Mucosa of descending colon (tissue), 3 donors: ENCODE measurements around the gene LINC01488. TPM values are rescaled to one million over a fixed set of nuclear protein-coding genes. Genes with fewer than 3 reads are reported as not detected.
A peak's percentile ranks its signal among the peaks of the same experiment; 100 is the strongest.

Experiments used
- ATAC-seq: fragments of 200-7000 bp; cut with Tn5 transposase; one replicate; pipeline ENCODE4 v1.9.1; 2020; ENCODE audit warnings: mild to moderate bottlenecking, moderate library complexity
- DNase-seq, 3 donors: peaks; one replicate each; pipeline ENCODE4 v3.0.0-alpha.2; 2020
- H3K36me3 ChIP-seq: fragments of 200-600 bp; one replicate; pipeline ENCODE4 v1.8.0; 2021; ENCODE audit warnings: low read depth, mild to moderate bottlenecking
- H3K4me1 ChIP-seq: fragments of 200-600 bp; one replicate; pipeline ENCODE4 v1.8.0; 2021; ENCODE audit warnings: low read depth, mild to moderate bottlenecking
- H3K4me3 ChIP-seq: fragments of 200-600 bp; one replicate; pipeline ENCODE4 v1.8.0; 2021; ENCODE audit warnings: mild to moderate bottlenecking
- H3K9me3 ChIP-seq: fragments of 200-600 bp; one replicate; pipeline ENCODE4 v1.8.0; 2021; ENCODE audit warnings: mild to moderate bottlenecking
- intact Hi-C, 2 donors: fragments of 100-400 bp; cut with DNase I in 1 of 2; cut with micrococcal nuclease in 1 of 2; formaldehyde crosslinking; loops; one replicate each; pipeline versions ENCODE4 v1.11.0 to v1.11.1; 2022; cut with DNase I, micrococcal nuclease
- total RNA-seq, 3 donors: library from RNA; stranded (reverse); fragmentation: NEBNext Ultra II Directional in 2 of 3; extraction: Animal tissue kit (Norgen Biotek cat#: 25700) in 2 of 3; gene quantifications; one replicate each; pipeline versions ENCODE4 v1.2.1 to v1.2.4, GENCODE V29; 2021 to 2023
- TF ChIP-seq, protein P1 (sequence below): fragments of 200-600 bp; IDR thresholded peaks from one replicate; pipeline ENCODE4 v1.8.0; 2022; ENCODE audit warnings: antibody characterized with exemption, mild to moderate bottlenecking
- donor health status: DM: no; HTN: no; CAD: no; lungs with moderate emphysema.
- donor health status: DM: no; HTN: no; CAD: no.
- donor health status: DM: no; HTN: yes; CAD: no.

The LINC01488 gene
- total RNA-seq, 3 donors from 2014 or later = not detected

DNA sequence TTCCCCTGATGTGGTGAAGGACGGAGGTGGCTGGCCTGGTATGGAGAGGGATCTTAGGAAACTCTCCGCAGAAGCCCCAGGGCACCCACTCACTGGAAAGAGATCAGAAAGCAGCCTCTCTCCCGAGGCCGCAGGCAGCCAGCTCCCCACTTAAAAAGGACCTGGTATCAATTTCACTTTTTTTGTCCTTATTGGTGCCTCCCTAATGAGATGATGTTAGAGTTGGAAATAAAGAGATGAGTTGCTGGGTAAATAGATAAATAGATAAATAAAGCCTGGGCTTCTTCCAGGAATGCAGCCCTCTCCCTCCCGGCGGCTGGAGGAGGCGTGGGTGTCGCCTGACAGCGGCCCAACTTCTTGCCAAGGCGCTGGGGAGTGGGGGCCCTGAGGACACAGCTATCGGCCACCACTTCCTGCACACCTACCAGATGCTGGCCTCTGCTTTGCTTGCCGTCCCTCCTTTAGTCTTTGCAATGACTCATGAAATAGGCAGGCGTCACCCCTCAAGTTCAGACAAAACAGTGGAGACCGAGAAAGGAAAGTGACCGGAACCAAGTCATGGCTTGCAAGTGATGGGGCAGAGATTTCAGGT lies 42.9 kb downstream of the LINC01488 start:
- H3K4me1 ChIP-seq = no peaks in the 10 kb centered on the region
- no peak for DNase-seq
- no peaks in the 10 kb centered on the region for H3K9me3 ChIP-seq
- intact Hi-C loops = no loop called here
- TF ChIP-seq, protein P1, sequence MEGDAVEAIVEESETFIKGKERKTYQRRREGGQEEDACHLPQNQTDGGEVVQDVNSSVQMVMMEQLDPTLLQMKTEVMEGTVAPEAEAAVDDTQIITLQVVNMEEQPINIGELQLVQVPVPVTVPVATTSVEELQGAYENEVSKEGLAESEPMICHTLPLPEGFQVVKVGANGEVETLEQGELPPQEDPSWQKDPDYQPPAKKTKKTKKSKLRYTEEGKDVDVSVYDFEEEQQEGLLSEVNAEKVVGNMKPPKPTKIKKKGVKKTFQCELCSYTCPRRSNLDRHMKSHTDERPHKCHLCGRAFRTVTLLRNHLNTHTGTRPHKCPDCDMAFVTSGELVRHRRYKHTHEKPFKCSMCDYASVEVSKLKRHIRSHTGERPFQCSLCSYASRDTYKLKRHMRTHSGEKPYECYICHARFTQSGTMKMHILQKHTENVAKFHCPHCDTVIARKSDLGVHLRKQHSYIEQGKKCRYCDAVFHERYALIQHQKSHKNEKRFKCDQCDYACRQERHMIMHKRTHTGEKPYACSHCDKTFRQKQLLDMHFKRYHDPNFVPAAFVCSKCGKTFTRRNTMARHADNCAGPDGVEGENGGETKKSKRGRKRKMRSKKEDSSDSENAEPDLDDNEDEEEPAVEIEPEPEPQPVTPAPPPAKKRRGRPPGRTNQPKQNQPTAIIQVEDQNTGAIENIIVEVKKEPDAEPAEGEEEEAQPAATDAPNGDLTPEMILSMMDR = no peak
- ATAC-seq = no peak
- H3K4me3 ChIP-seq = no peak overlapping the region
- H3K36me3 ChIP-seq = no peaks in the 10 kb centered on the region

DNA sequence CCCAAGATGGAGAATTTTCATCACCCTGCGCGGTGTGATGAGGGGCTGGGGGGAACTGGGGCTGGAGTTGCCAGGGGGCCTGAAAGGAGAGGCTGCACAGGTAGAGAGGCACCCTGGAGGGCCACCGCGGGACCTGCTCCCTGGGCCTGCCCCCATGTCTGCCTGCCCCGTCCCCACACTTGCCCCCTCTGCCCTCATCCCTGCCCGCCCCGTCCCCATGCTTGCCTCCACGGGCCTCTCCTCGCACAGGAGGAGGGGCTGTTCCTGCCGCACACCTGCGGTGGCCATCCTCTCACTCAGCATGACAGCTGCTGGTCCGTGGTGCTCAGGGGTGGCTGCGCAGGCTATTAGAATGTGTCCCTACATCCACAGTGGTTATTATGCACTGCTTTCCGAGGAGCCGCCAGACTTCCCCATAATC lies 43.5 kb downstream of the LINC01488 start:
- Histone ChIP-seq H3K4me3 (no peak overlapping the region), H3K4me1 (no peaks in the 10 kb centered on the region), H3K9me3 (no peaks in the 10 kb centered on the region), H3K36me3 (no peaks in the 10 kb centered on the region)
- DNase-seq = no peak
- intact Hi-C loops = no loop called here
- no peak for ATAC-seq
- TF ChIP-seq, protein P1 = no peak

DNA sequence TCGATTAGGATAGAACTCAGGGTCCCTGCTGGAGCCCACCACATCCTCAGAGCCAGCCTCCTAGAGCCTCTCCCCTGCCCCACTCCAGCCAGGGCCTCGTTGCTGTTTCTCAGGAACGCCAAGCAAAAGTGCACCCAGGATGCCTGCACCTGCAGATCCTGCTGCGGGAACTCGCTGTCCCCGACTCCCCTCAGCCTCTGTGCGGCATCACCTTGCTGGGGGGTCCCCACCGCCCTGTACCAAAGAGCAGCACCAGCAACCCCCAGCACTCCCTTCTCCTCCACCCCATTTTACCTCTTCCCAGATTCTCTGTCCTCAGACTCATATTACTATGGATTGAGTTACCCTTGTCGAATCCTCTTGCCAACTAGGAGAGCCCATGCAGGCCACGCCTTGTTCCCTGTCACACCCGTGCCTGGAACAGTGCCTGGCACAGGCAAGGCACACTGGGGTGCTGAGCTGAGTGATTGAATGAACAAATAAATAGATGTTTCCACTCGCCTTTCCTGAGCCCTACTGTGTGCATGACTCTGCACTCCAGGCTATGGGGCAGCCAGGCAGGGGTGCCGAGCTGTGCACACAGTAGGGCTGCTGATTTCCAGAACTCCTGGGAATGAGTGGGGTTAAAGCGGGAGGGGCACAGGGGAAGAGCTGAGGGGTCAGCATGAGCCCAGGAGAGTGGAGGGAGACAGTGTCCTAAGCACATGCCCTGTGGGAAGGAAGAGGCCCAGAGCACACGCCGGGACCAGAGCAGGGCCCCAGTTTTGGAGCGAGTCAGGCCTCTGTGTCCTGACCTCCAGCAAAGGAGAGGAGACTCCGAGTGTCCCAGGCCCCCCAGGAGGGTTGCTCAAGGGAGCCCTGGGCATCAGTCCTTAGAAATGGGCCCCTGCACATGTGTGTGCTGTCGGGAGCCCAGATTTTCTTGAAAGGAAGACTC lies 44.3 kb downstream of the LINC01488 start:
- TF ChIP-seq, protein P1 = no peak
- Histone ChIP-seq H3K36me3 (no peaks in the 10 kb centered on the region), H3K4me1 (no peaks in the 10 kb centered on the region), H3K4me3 (no peak overlapping the region), H3K9me3 (no peaks in the 10 kb centered on the region)
- DNase-seq = no peak
- ATAC-seq = no peak
- intact Hi-C loops = no loop called here

DNA sequence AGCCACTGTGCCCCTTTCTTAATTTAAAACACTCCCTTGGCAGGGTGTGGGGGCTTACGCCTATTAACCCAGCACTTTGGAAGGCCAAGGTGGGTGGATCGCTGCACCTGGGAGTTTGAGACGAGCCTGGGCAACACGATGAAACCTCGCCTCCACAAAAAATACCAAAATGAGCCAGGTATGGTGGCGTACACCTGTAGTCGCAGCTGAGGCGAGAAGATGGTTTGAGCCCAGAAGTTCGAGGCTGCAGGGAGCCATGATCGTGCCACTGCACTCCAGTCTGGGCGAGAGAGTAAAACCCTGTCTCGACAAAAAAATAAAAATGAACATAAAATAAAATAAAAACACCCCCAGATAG lies 45.0 kb downstream of the LINC01488 start:
- TF ChIP-seq, protein P1 = no peak
- Histone ChIP-seq H3K36me3 (no peaks in the 10 kb centered on the region), H3K4me1 (no peaks in the 10 kb centered on the region), H3K4me3 (no peak overlapping the region), H3K9me3 (no peaks in the 10 kb centered on the region)
- DNase-seq (no peak), ATAC-seq (no peak)
- intact Hi-C loops = no loop called here

DNA sequence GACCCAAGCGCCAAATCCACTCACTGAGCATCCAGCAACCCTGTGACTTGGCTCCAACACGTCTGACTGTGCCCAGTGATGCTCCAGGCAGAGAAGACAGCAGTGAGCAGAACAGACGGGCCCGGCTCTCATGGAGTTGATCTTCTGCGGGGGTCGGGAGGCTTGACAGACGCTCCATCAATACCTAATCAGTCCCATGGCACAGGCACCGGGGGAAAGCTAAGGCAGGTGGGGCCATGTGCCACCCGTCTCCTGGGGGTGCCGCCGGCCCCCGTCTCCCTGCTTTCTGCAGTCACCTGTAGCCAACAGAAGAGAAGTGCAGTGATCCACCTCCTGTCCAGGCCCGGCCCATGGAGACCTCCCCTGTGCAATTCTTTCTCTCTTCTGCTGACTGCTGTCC lies 47.5 kb downstream of the LINC01488 start:
- H3K4me1 ChIP-seq = no peaks in the 10 kb centered on the region
- no peaks in the 10 kb centered on the region for H3K36me3 ChIP-seq
- DNase-seq (peak in 1 of 3 donors; percentile 25), ATAC-seq (no peak)
- H3K9me3 ChIP-seq = no peaks in the 10 kb centered on the region
- intact Hi-C loops = no loop called here
- H3K4me3 ChIP-seq = no peak overlapping the region
- TF ChIP-seq, protein P1 = no peak
